ENCODE results near the gene USP32.

USP32 gene

GRCh38 chr17:60311186-60311585 lies 80.7 kb downstream of the USP32 start:
- no peak overlapping the region for H3K9ac ChIP-seq (ENCODE audit: insufficient read length, low read depth)
- H3K4me1 ChIP-seq (ENCODE audit: insufficient read depth, insufficient read length), result peaks cover 3% of the 10 kb centered on the region
- H3K4me3 ChIP-seq (ENCODE audit: insufficient read length, low read depth), result no peak overlapping the region
- TF ChIP-seq ZNF274 (IDR thresholded peaks at IDR 0.05; ENCODE audit: low read depth, low read length) (no peak), SUZ12 (IDR thresholded peaks at IDR 0.05; ENCODE audit: extremely low read depth, insufficient read depth, insufficient read length) (no peak), YY1 (IDR thresholded peaks at IDR 0.05; ENCODE audit: insufficient read depth, insufficient read length) (no peak)
- no peaks in the 10 kb centered on the region for H3K9me3 ChIP-seq (ENCODE audit: insufficient read depth, low read length)
- H3K36me3 ChIP-seq (ENCODE audit: insufficient read depth, insufficient read length, low read length), result peaks cover 6% of the 10 kb centered on the region
- DNase-seq (ENCODE audit: low read depth, low spot score), result no peak
- H3K27me3 ChIP-seq (ENCODE audit: insufficient read depth, insufficient read length), result no peaks in the 10 kb centered on the region

GRCh38 chr17:60305141-60305540 lies 86.8 kb downstream of the USP32 start:
- H3K9ac ChIP-seq (ENCODE audit: insufficient read length, low read depth), result no peak overlapping the region
- H3K4me1 ChIP-seq (ENCODE audit: insufficient read depth, insufficient read length), result peaks cover 3% of the 10 kb centered on the region
- no peak for TF ChIP-seq YY1 (IDR thresholded peaks at IDR 0.05; ENCODE audit: insufficient read depth, insufficient read length)
- TF ChIP-seq ZNF274 (IDR thresholded peaks at IDR 0.05; ENCODE audit: low read depth, low read length), result no peak
- no peak for TF ChIP-seq SUZ12 (IDR thresholded peaks at IDR 0.05; ENCODE audit: extremely low read depth, insufficient read depth, insufficient read length)
- H3K9me3 ChIP-seq (ENCODE audit: insufficient read depth, low read length), result no peaks in the 10 kb centered on the region
- no peak overlapping the region for H3K4me3 ChIP-seq (ENCODE audit: insufficient read length, low read depth)
- no peaks in the 10 kb centered on the region for H3K27me3 ChIP-seq (ENCODE audit: insufficient read depth, insufficient read length)
- DNase-seq (ENCODE audit: low read depth, low spot score), result no peak
- peaks cover 9% of the 10 kb centered on the region for H3K36me3 ChIP-seq (ENCODE audit: insufficient read depth, insufficient read length, low read length)

- no peaks in the 10 kb centered on the region for H3K27me3 ChIP-seq (ENCODE audit: insufficient read depth, insufficient read length)
- TF ChIP-seq YY1 (IDR thresholded peaks at IDR 0.05; ENCODE audit: insufficient read depth, insufficient read length) (no peak), SUZ12 (IDR thresholded peaks at IDR 0.05; ENCODE audit: extremely low read depth, insufficient read depth, insufficient read length) (no peak), ZNF274 (IDR thresholded peaks at IDR 0.05; ENCODE audit: low read depth, low read length) (no peak)
- H3K36me3 ChIP-seq (ENCODE audit: insufficient read depth, insufficient read length, low read length), result peaks cover 9% of the 10 kb centered on the region
- H3K4me3 ChIP-seq (ENCODE audit: insufficient read length, low read depth), result no peak overlapping the region
- no peak for DNase-seq (ENCODE audit: low read depth, low spot score)
- H3K4me1 ChIP-seq (ENCODE audit: insufficient read depth, insufficient read length), result peaks cover 3% of the 10 kb centered on the region
- H3K9me3 ChIP-seq (ENCODE audit: insufficient read depth, low read length), result no peaks in the 10 kb centered on the region
- no peak overlapping the region for H3K9ac ChIP-seq (ENCODE audit: insufficient read length, low read depth)
These were observed 87.4 kb downstream of the USP32 start for GRCh38 chr17:60304502-60304901.

GRCh38 chr17:60303406-60304099 lies 88.4 kb downstream of the USP32 start:
- Histone ChIP-seq H3K9ac (ENCODE audit: insufficient read length, low read depth) (no peak overlapping the region), H3K4me1 (ENCODE audit: insufficient read depth, insufficient read length) (peaks cover 3% of the 10 kb centered on the region), H3K9me3 (ENCODE audit: insufficient read depth, low read length) (no peaks in the 10 kb centered on the region), H3K27me3 (ENCODE audit: insufficient read depth, insufficient read length) (no peaks in the 10 kb centered on the region), H3K36me3 (ENCODE audit: insufficient read depth, insufficient read length, low read length) (peaks cover 9% of the 10 kb centered on the region), H3K4me3 (ENCODE audit: insufficient read length, low read depth) (no peak overlapping the region)
- DNase-seq (ENCODE audit: low read depth, low spot score), result no peak
- TF ChIP-seq YY1 (IDR thresholded peaks at IDR 0.05; ENCODE audit: insufficient read depth, insufficient read length) (no peak), ZNF274 (IDR thresholded peaks at IDR 0.05; ENCODE audit: low read depth, low read length) (no peak), SUZ12 (IDR thresholded peaks at IDR 0.05; ENCODE audit: extremely low read depth, insufficient read depth, insufficient read length) (no peak)

- no peak for DNase-seq (ENCODE audit: low read depth, low spot score)
- no peak overlapping the region for H3K4me3 ChIP-seq (ENCODE audit: insufficient read length, low read depth)
- no peaks in the 10 kb centered on the region for H3K9me3 ChIP-seq (ENCODE audit: insufficient read depth, low read length)
- TF ChIP-seq ZNF274 (IDR thresholded peaks at IDR 0.05; ENCODE audit: low read depth, low read length) (no peak), YY1 (IDR thresholded peaks at IDR 0.05; ENCODE audit: insufficient read depth, insufficient read length) (no peak), SUZ12 (IDR thresholded peaks at IDR 0.05; ENCODE audit: extremely low read depth, insufficient read depth, insufficient read length) (no peak)
- H3K27me3 ChIP-seq (ENCODE audit: insufficient read depth, insufficient read length), result no peaks in the 10 kb centered on the region
- H3K4me1 ChIP-seq (ENCODE audit: insufficient read depth, insufficient read length), result no peaks in the 10 kb centered on the region
- peaks cover 3% of the 10 kb centered on the region for H3K36me3 ChIP-seq (ENCODE audit: insufficient read depth, insufficient read length, low read length)
- no peak overlapping the region for H3K9ac ChIP-seq (ENCODE audit: insufficient read length, low read depth)
These were observed 90.3 kb downstream of the USP32 start for GRCh38 chr17:60301649-60302048.

- Histone ChIP-seq H3K27me3 (ENCODE audit: insufficient read depth, insufficient read length) (no peaks in the 10 kb centered on the region), H3K9me3 (ENCODE audit: insufficient read depth, low read length) (no peaks in the 10 kb centered on the region), H3K36me3 (ENCODE audit: insufficient read depth, insufficient read length, low read length) (peaks cover 3% of the 10 kb centered on the region), H3K9ac (ENCODE audit: insufficient read length, low read depth) (no peak overlapping the region), H3K4me1 (ENCODE audit: insufficient read depth, insufficient read length) (no peaks in the 10 kb centered on the region), H3K4me3 (ENCODE audit: insufficient read length, low read depth) (no peak overlapping the region)
- no peak for TF ChIP-seq SUZ12 (IDR thresholded peaks at IDR 0.05; ENCODE audit: extremely low read depth, insufficient read depth, insufficient read length)
- no peak for TF ChIP-seq YY1 (IDR thresholded peaks at IDR 0.05; ENCODE audit: insufficient read depth, insufficient read length)
- TF ChIP-seq ZNF274 (IDR thresholded peaks at IDR 0.05; ENCODE audit: low read depth, low read length), result no peak
- no peak for DNase-seq (ENCODE audit: low read depth, low spot score)
These were observed 91.0 kb downstream of the USP32 start for GRCh38 chr17:60300949-60301348.

- no peak for TF ChIP-seq YY1 (IDR thresholded peaks at IDR 0.05; ENCODE audit: insufficient read depth, insufficient read length)
- TF ChIP-seq ZNF274 (IDR thresholded peaks at IDR 0.05; ENCODE audit: low read depth, low read length), result no peak
- no peak for TF ChIP-seq SUZ12 (IDR thresholded peaks at IDR 0.05; ENCODE audit: extremely low read depth, insufficient read depth, insufficient read length)
- DNase-seq (ENCODE audit: low read depth, low spot score), result no peak
- H3K9me3 ChIP-seq (ENCODE audit: insufficient read depth, low read length), result no peaks in the 10 kb centered on the region
- no peaks in the 10 kb centered on the region for H3K4me1 ChIP-seq (ENCODE audit: insufficient read depth, insufficient read length)
- H3K4me3 ChIP-seq (ENCODE audit: insufficient read length, low read depth), result no peak overlapping the region
- no peak overlapping the region for H3K9ac ChIP-seq (ENCODE audit: insufficient read length, low read depth)
- H3K27me3 ChIP-seq (ENCODE audit: insufficient read depth, insufficient read length), result no peaks in the 10 kb centered on the region
- H3K36me3 ChIP-seq (ENCODE audit: insufficient read depth, insufficient read length, low read length), result peaks cover 3% of the 10 kb centered on the region
These were observed 91.9 kb downstream of the USP32 start for GRCh38 chr17:60300011-60300410.
